ENCODE results near the gene MAMDC2.

DNA sequence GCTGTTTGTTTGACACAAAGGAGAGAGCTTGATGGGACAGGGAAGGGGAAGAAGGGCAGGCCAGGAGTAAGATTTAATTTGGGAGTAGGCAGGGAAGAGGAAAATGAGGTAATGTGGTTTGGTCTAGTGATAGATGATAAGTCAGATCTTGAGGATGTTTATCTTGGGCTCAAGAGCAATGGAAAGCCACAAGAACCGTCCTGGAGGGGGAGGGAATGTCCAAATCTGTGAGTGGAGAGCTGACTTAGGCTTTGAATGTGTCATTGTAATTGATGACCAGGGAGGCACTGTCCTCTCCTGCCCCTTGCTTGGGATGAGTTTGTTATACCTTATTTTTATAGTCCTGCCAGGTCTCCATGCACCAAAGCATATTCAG lies 37.5 kb downstream of the MAMDC2 start:
- TF ChIP-seq, protein P1, sequence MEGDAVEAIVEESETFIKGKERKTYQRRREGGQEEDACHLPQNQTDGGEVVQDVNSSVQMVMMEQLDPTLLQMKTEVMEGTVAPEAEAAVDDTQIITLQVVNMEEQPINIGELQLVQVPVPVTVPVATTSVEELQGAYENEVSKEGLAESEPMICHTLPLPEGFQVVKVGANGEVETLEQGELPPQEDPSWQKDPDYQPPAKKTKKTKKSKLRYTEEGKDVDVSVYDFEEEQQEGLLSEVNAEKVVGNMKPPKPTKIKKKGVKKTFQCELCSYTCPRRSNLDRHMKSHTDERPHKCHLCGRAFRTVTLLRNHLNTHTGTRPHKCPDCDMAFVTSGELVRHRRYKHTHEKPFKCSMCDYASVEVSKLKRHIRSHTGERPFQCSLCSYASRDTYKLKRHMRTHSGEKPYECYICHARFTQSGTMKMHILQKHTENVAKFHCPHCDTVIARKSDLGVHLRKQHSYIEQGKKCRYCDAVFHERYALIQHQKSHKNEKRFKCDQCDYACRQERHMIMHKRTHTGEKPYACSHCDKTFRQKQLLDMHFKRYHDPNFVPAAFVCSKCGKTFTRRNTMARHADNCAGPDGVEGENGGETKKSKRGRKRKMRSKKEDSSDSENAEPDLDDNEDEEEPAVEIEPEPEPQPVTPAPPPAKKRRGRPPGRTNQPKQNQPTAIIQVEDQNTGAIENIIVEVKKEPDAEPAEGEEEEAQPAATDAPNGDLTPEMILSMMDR (IDR thresholded peaks at IDR 0.05) = no peak
- TF ChIP-seq EP300 (IDR thresholded peaks at IDR 0.05) = no peak
